Measurements from ENCODE around the gene CDHR3. TPM values are rescaled to one million over a fixed set of nuclear protein-coding genes. Genes with fewer than 3 reads are reported as not detected.

The CDHR3 gene
- total RNA-seq, 1 donor from 2014 or later: 12.4 TPM

DNA sequence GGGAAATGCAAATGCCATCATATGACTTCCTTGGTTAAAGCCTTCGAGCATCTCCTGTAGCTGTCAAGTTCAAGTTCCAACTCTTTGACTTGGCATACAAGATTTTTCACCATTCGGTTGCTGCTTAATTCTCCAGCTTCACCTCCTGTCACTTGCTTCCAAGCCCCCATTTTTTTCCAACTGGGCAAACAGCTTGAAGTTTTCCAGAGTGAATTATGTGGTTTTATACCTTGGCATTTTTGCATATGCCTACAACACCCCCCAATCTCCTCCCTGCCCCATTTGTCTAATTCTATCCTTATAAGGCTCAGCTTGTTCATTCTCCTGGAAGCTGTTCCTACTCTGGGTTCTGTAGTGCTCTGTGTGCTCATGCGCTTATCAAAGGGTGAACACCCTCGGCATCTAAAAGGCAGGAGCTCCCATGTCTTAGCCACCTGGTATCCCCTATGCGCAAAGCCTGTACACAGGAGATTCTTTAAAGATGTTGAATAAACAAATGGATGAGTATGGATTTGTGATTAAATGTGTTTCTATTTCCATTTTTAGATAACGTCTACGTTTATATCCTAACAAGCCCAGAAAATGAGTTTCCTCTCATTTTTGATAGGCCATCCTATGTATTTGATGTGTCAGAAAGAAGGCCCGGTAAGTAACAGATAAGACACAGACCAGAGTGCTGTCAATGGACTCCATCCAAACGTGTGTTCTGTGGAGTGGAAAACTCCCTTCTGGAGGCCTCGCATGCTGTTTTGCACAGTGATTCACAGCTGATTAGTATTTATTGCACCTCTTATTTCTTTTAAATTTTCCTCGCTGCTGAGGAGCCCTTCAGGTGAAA, 52.5 kb downstream of the CDHR3 start:
- ATAC-seq (ENCODE audit: poor library complexity) (no peak), DNase-seq (no peak)
- intact Hi-C loops (cut with DNase I): loop anchor here (10.0 kb wide), 1 partner anchor 251 kb away; no protein-coding TSS in a partner anchor

DNA sequence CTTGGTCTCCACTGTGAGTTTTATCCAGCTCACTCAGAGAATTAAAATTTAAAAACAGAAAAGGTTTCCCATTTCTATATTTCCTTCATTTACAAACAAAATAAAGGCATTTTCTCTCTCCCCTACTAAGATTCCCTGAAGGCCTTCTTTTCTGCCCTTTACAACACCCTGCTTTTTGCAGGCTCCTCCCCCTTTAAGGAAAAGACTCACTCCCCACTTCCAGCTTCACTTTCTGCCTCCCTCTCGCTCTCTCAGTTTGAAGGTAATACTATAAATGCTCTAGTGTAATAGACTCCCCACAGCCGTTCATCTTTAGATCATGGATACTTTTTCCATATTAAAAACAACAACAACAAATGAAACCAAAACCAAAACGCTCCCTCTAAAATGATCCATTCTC, 53.3 kb downstream of the CDHR3 start:
- ATAC-seq (ENCODE audit: poor library complexity) (no peak), DNase-seq (no peak)
- intact Hi-C loops (cut with DNase I): loop anchor here (10.0 kb wide), 1 partner anchor 252 kb away; no protein-coding TSS in a partner anchor

DNA sequence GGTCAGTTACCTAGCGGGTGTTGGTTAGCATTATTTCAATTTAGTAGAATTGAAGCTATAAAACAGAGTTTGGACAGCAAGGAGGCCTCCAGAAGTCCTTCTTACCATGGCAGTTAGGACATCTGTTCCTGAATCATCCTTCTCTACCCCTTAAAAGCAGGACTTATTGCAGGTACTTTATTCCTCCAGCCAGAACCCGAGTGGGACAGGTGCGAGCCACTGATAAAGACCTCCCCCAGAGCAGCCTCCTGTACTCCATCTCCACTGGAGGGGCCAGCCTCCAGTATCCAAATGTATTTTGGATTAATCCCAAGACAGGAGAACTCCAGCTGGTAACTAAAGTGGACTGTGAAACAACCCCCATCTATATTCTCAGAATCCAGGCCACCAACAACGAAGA, 54.6 kb downstream of the CDHR3 start:
- DNase-seq (no peak), ATAC-seq (ENCODE audit: poor library complexity) (no peak)
- intact Hi-C loops (cut with DNase I): loop anchor here (10.0 kb wide), 1 partner anchor 253 kb away; no protein-coding TSS in a partner anchor

DNA sequence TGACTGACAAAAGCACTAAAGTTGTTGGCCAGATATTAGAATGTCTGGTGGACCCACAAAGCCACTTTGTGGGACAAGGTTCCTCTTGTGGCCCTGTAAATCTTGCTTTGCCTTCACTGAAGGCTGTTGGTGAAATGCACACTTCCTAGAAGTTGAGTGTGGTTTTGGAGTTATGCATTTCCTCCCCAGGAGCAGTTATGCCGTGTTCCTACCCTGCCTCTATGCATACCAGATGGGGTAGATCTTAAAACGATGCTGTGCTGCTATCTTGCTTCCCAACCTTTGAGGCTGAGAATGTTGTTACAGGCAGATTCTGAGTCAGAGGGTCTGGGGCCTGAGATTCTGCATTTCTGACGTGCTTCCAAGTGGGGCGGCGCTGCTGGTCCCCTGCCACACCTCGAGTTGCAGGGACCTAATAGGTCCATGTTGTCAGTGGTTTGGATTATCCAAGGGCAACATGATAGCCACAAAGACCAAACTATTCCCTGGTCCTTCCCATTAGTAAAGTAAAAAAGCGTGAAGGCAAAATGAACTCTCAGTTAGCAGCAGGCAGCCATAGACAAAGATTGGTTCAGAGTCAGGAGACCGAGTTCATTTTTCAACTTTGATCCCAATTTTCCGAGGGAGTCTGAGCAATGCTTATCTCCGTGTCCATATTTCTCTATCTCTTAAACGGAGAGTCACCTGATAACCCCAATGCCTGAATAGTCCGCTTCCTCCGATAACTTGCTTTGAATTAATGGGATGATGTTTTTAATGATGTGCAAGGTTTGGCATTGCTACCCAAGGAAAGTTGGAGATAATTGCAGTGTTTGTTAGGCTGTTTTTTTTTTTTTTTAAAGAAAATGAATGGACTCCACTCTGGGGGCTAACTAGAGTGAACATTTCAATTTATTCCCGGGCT, 55.8 kb downstream of the CDHR3 start:
- intact Hi-C loops (cut with DNase I): loop anchor here (10.0 kb wide), 1 partner anchor 254 kb away; no protein-coding TSS in a partner anchor
- DNase-seq: no peak

DNA sequence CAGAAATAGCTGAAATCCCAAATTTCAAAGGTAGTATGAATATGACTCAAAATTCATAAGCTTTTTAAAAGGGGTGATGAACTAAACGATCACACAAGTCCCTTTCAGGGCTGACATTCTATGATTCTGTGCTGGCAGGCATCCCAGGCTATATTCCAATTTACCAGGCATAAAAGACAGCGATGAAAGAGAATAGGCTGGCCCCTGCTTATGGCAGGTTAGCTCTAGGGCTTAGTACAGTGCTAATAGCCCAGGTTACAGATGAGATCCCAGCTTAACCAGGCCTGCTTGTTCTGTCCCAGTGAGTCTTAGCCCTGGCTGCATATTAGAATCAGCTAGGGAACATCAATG, 56.4 kb downstream of the CDHR3 start:
- ATAC-seq (ENCODE audit: poor library complexity) (no peak), DNase-seq (no peak)
- intact Hi-C loops (cut with DNase I): loop anchor here (10.0 kb wide), 1 partner anchor 255 kb away; no protein-coding TSS in a partner anchor

More for the DNA sequence above, 55.8 kb downstream of the CDHR3 start:
- no peak for ATAC-seq (ENCODE audit: poor library complexity)

DNA sequence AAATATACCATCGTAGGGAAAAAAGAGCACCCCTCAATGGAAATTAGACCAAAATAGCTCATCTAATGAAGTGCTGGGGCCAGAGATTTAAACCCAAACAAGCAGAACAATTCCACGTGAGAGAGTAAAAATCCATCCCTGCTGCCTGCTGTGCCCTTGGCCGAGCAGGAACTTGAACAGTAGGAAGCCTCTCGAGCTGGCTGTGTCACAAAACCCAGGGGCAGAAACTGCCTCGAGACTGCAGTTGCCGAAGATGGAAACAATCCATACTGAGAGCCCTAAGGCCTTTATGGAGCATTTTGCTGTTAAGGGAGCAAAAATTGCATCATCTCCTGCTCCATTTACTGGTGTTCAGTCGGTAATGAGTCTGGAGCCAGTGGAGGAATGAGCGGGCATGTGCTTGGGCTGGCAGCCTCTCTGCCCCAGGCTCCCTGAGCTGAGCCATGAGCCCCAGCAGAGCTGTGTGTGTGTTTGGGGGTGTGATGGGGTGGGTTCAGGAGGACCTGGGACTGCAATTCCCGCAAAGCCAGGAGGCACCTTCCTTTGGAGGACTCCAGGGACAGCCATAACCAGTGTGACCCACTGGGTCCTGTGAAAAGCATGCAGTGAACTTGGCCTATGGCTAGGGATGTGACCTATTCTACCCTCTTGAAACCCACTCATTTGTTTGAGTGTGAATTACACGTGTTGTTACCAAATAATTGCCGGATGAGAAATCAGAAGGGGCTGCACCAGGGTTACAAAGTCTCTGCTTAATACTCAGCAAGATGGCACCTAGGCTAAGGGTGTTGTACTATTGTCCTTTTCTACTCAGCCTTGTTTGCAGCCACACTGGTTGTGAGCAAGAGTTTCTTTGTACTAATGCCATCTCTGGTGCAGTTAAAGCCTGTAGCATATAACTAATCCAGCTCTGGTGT, 58.3 kb downstream of the CDHR3 start:
- ATAC-seq (ENCODE audit: poor library complexity) (no peak), DNase-seq (no peak)
- intact Hi-C loops (cut with DNase I): no loop called here

DNA sequence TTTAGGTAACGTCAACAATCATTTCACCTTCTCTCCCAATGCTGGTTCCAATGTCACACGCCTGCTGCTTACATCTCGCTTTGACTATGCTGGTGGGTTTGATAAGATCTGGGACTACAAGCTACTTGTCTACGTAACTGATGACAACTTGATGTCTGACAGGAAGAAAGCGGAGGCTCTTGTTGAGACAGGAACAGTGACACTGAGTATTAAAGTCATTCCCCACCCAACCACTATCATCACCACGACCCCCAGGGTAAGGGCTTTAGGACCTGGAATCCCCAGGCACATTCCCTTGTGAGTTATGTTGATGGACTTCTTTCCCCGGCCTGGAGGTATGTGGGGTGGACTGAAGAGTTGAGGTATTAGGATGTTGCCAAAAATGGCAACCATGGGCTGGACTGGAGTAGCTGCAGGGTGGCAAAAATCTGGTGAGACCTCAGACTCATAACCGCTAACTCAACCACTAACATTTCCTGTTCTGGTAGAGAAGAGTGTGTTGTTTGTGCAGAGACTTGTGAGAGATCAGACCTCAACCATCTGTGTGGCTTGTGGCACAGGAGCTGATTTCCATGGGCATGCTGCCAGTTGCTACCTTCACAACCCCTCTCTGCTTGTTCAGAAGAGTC, 59.2 kb downstream of the CDHR3 start:
- DNase-seq: no peak
- no peak for ATAC-seq (ENCODE audit: poor library complexity)
- intact Hi-C loops (cut with DNase I): no loop called here

DNA sequence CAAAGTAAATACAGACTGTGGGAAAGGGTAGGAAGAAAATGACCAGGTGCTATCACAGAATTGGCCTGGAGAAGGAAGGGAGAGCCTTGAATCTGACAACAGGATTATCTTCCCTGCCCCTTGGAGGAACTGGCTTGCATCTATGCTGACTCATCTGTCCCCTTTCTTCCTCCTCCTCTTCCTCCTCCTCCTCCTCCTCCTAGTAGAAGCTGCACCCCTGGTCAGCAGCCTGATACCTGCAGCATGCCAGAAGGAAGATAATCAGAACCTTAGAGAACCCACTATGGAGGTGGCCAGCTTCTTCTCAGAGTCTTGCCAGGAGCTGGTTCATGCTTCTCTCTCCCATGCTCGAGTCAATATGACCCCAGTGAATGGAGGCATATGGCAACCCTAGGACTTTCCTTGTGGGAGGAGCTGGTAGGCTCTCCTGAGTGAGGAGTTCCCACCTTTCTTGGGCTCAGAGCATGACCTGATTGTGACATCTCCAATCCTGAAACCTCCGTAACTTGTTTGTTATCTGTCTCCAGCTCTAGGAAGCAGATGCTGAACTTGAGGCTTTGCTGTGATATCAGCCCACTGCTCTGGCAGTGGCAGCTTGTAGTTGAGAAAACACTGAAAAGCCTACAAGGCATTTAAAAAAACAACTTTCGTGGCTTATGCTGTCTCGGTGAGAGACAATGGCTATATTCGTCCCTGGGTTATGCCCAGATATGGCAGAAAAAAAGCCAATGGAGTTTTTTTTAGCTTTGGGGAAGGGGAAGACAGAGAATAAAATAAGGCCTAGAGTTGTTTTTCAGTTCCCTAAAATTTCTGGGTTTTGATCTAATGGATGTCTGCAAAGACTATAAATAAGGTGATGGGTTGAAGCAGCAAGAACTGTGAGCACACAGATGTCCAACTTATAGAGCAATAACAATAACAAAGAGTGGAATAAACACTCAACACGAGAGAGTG, 60.6 kb downstream of the CDHR3 start:
- no peak for DNase-seq
- ATAC-seq (ENCODE audit: poor library complexity): no peak
- intact Hi-C loops (cut with DNase I): no loop called here

DNA sequence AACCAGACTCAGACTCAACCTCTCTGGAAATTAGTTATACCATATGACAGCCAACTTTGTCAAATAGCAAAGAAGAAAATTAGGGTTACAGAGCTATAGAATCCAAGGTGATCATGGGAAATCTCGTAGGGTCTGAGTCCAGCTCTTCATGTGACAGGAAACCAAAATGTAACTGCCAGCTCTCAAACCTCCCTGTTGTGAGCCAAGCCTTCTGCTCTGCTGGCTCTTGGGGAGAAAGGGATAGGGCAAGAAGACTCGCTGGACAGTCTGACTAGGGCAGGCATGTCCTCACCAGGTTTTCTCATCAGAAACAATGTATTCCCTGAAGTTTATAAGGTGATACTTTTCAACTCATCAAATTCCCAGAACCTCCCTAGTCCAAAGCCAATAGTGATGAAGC, 63.0 kb downstream of the CDHR3 start:
- intact Hi-C loops (cut with DNase I): no loop called here
- no peak for DNase-seq

DNA sequence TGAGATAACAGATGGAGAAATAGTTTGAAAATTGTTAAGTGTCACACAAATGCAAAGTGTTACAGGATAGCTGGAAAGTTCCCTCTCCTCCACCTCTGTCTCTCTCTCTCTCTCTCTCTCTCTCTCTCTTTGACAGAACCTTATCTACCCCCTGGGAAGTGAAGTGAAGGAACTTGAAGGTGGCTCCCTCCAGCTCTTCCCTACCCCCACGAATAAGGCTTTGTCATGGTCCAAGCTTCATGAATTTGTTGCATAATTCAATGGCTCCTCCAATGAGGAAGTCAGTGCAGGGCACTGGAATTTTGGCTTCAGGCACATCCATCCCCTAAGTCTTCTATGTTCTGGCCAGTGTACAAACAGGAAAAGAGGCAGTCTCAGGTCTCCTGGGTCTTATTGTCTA, 66.4 kb downstream of the CDHR3 start:
- DNase-seq (no peak), ATAC-seq (ENCODE audit: poor library complexity) (no peak)
- intact Hi-C loops (cut with DNase I): no loop called here

More for the DNA sequence above, 63.0 kb downstream of the CDHR3 start:
- no peak for ATAC-seq (ENCODE audit: poor library complexity)

DNA sequence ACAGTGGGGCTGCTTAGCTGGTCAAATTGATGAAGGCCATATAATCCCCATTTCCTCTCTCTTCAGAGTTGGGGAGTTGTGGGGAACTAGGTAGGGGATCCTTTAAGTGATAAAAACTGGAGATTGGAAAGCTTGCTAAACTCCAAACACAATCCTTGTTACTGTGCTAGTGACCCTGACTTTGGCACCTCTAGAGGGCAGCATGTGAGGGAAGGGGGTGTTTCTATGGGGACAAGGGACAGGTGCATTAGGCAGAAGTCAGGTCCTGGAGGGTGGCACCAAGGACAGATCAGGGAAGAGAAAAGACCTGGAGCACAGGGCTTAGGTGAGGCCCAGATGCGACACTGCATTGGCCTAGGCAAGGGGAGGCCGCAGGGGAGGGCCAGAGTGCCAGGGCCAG, 66.9 kb downstream of the CDHR3 start:
- intact Hi-C loops (cut with DNase I): no loop called here
- ATAC-seq (ENCODE audit: poor library complexity) (no peak), DNase-seq (no peak)

DNA sequence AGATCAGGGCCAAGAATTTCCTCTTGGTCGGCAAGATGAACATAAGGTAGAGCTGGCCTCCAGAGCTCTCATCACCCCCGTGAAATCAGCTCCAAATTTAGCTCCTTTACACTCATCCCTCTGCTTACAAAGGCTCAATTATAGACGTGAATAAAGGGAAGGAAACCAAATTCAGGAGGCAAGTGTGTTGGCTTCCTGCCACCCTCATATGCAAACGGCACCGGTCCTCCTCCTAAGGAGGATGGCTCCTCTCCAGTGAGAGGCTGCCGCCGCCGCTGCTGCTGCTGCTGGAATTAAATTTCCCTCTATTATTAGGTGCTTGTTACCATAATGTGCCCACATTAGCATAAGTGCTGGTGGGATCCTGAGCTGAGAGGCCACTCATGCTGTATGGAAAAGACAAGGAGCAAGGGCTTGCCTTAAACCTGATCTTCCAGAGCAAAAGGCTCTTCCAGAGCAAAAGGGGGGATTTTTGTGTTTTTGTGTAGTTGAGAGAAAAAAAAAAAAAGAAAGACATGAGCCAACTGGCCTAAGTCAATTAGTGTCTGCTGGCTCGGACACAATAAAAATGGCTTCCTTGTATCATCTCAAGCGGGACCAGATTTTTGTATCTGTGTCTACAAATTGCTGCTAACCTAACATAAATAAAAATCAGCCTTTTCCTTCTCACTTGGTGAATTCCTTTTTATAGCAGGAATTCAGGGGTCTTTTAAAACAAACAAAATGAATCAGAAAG, 68.4 kb downstream of the CDHR3 start:
- ATAC-seq (ENCODE audit: poor library complexity) (no peak), DNase-seq (no peak)
- intact Hi-C loops (cut with DNase I): no loop called here

DNA sequence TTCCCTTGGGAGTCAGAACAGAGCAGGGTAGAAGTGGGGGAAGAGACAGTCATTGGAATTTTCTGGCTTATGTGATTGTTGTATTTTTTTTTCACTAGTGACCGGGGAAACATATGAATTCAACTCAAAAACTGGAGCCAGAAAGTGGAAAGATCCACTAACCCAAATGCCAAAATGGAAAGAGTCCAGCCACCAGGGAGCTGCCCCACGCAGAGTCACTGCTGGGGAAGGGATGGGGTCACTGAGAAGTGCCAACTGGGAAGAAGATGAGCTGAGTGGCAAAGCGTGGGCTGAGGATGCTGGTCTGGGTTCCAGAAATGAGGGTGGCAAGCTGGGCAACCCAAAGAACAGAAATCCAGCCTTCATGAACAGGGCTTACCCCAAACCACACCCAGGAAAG, 69.2 kb downstream of the CDHR3 start:
- ATAC-seq (ENCODE audit: poor library complexity): no peak
- intact Hi-C loops (cut with DNase I): no loop called here
- DNase-seq: no peak

DNA sequence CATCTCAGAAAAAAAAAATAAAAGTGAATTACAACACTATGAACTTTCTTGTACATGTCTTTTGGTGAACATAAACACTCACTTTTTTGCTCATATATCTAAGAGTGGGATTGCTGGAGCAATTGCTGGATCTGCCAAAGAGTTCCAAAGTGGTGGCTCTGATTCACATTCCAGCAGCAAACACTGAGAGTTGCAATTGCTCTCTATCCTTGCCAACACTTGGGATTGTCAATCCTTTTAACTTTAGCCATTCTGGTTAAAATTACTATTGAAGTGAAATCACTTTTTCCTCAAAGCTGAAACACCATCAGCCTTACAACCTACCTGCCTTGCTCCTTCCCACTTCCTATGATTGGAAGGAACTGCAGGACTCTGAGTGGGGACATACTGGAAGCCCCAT, 70.7 kb downstream of the CDHR3 start:
- no peak for ATAC-seq (ENCODE audit: poor library complexity)
- intact Hi-C loops (cut with DNase I): no loop called here
- no peak for DNase-seq

DNA sequence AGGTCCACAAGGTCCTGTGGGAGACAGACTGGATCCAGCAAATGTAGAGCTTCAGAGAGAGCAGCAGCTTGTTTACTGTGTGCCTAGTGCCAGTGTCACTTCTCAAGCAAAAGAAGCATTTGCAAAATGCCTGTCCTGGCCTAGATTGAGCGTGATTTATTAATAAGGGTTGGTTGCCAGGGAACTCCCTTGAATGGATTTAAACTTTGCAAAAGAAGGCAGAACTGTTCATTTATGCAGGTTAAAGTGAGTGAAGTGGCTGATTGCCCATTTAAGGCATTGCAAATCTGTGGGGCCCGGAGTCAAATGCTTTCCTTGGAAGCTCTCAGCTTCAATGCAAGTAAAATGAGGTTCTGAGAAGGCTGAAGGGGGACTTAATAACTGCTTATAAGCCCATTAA, 71.3 kb downstream of the CDHR3 start:
- DNase-seq (no peak), ATAC-seq (ENCODE audit: poor library complexity) (no peak)
- intact Hi-C loops (cut with DNase I): no loop called here

DNA sequence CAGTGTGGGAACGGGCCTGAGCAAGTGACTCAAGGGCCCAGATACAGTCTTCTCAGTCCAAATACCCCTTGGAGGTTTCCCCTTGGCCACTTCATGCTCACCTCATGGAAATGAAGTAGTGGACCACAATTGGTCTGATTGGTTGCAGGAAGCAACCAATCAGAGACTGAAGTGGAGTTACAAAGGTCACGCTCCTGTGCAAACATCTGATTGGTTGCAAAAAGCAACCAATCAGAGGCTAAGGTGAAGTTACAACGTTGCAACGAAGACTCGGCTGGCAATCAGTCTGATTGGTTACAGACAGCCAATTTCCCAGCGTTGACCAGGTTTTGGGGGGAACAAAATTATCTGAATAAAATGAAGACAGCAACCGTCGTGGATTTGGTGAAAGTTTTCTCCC, 72.5 kb downstream of the CDHR3 start:
- intact Hi-C loops (cut with DNase I): no loop called here
- ATAC-seq (ENCODE audit: poor library complexity) (no peak), DNase-seq (no peak)

DNA sequence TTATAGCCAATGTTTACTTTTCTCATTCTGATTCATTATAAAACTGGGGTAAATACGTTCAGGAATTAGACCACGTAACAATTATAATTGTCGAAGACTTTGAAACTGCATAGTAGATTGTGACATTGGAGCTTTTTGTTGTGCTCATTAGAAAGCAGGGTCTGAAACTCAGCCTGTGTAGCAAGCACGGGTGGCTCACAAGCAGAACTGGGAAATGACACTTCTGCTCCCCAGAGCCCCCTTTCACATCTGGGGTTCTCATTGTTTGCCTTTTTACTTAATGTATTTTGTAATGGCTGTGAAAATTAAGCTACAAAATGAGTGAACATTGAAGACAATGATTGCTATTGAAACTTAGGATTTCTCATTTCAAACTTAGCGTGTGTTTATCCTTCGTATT, 72.9 kb downstream of the CDHR3 start:
- DNase-seq: no peak
- intact Hi-C loops (cut with DNase I): no loop called here
- no peak for ATAC-seq (ENCODE audit: poor library complexity)
